ENCODE results near the gene RNF214. TPM values are rescaled to one million over a fixed set of nuclear protein-coding genes. Genes with fewer than 3 reads are reported as not detected.
A peak's percentile ranks its signal among the peaks of the same experiment; 100 is the strongest.

Gene RNF214
- total RNA-seq, 1 donor: 13.4 TPM

DNA sequence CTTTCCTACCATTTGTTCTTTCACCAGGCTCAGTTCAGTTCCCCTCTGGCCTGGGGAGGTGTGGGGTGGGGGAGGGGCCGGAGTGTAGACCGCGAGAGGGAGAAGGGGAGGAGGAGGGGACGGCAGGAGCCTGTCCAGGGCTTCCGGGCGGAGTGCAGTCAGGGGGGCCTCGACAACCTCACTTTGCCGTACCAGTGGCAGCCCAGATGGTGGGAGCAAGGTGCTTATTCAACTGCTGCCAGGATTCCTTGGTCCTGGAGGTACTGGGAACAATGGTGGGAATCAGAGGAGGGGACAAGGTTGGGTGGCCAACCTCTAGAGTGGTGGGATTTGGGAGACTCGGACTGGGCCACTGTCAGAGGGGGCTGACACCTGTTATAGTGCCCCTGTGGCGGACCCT, 82.4 kb downstream of the RNF214 start:
- peaks cover 26% of the 10 kb centered on the region for H3K79me2 ChIP-seq (ENCODE audit: insufficient read depth, low read length)
- peak overlapping the region; percentile 59 for H2AFZ ChIP-seq (ENCODE audit: low read length)
- H3K9me3 ChIP-seq (ENCODE audit: low read depth, low read length): no peaks in the 10 kb centered on the region
- no peak for TF ChIP-seq CTCF (IDR thresholded peaks at IDR 0.05; ENCODE audit: extremely low read depth, low read depth, low read length)
- H3K4me3 ChIP-seq (ENCODE audit: insufficient read depth, low read length): peak overlapping the region; percentile 74
- DNase-seq (ENCODE audit: insufficient read length, low spot score, missing footprints): no peak
- H3K4me1 ChIP-seq (ENCODE audit: insufficient read depth, low read length): peaks cover 27% of the 10 kb centered on the region
- H4K20me1 ChIP-seq (ENCODE audit: insufficient read depth, low read length): peaks cover 19% of the 10 kb centered on the region
- H3K4me2 ChIP-seq (ENCODE audit: insufficient read depth, low read length): peak overlapping the region; percentile 98
- H3K27ac ChIP-seq (ENCODE audit: low read depth, low read length): peak overlapping the region; percentile 51
- H3K27me3 ChIP-seq (ENCODE audit: insufficient read depth, low read length): no peaks in the 10 kb centered on the region
- no peaks in the 10 kb centered on the region for H3K36me3 ChIP-seq (ENCODE audit: insufficient read depth, low read length)

GRCh38 chr11:117315285-117316196, 83.1 kb downstream of the RNF214 start:
- no peaks in the 10 kb centered on the region for H3K9me3 ChIP-seq (ENCODE audit: low read depth, low read length)
- TF ChIP-seq CTCF (IDR thresholded peaks at IDR 0.05; ENCODE audit: extremely low read depth, low read depth, low read length): no peak
- H3K27me3 ChIP-seq (ENCODE audit: insufficient read depth, low read length): no peaks in the 10 kb centered on the region
- H3K4me2 ChIP-seq (ENCODE audit: insufficient read depth, low read length): peak overlapping the region; percentile 98
- peaks cover 26% of the 10 kb centered on the region for H3K79me2 ChIP-seq (ENCODE audit: insufficient read depth, low read length)
- H4K20me1 ChIP-seq (ENCODE audit: insufficient read depth, low read length): peaks cover 19% of the 10 kb centered on the region
- DNase-seq (ENCODE audit: insufficient read length, low spot score, missing footprints): peak; percentile 85
- H3K27ac ChIP-seq (ENCODE audit: low read depth, low read length): peak overlapping the region; percentile 51
- peaks cover 27% of the 10 kb centered on the region for H3K4me1 ChIP-seq (ENCODE audit: insufficient read depth, low read length)
- H3K4me3 ChIP-seq (ENCODE audit: insufficient read depth, low read length): peak overlapping the region; percentile 74
- H3K36me3 ChIP-seq (ENCODE audit: insufficient read depth, low read length): no peaks in the 10 kb centered on the region
- H2AFZ ChIP-seq (ENCODE audit: low read length): peak overlapping the region; percentile 94

- no peaks in the 10 kb centered on the region for H3K27me3 ChIP-seq (ENCODE audit: insufficient read depth, low read length)
- peaks cover 27% of the 10 kb centered on the region for H3K4me1 ChIP-seq (ENCODE audit: insufficient read depth, low read length)
- peaks cover 26% of the 10 kb centered on the region for H3K79me2 ChIP-seq (ENCODE audit: insufficient read depth, low read length)
- DNase-seq (ENCODE audit: insufficient read length, low spot score, missing footprints): peak; percentile 98
- H2AFZ ChIP-seq (ENCODE audit: low read length): peak within 1 kb of the TSS; percentile 94
- H3K36me3 ChIP-seq (ENCODE audit: insufficient read depth, low read length): no peaks in the 10 kb centered on the region
- H3K4me3 ChIP-seq (ENCODE audit: insufficient read depth, low read length): peak within 1 kb of the TSS; percentile 74
- no peaks in the 10 kb centered on the region for H3K9me3 ChIP-seq (ENCODE audit: low read depth, low read length)
- H3K4me2 ChIP-seq (ENCODE audit: insufficient read depth, low read length): peak within 1 kb of the TSS; percentile 98
- peaks cover 16% of the 10 kb centered on the region for H4K20me1 ChIP-seq (ENCODE audit: insufficient read depth, low read length)
- peak; percentile 41 for TF ChIP-seq CTCF (IDR thresholded peaks at IDR 0.05; ENCODE audit: extremely low read depth, low read depth, low read length)
- peak within 1 kb of the TSS; percentile 51 for H3K27ac ChIP-seq (ENCODE audit: low read depth, low read length)
Measured at GRCh38 chr11:117316197-117316961, 83.9 kb downstream of the RNF214 start, which contains the start of gene BACE1. Gene BACE1 (minus strand): TSS chr11:117316256. CDS start chr11:117315795, 461 bp downstream.

Measured in osteoblast (primary cell).